Endothelial cell (in vitro differentiated cells): ENCODE measurements around the gene ZNF367. TPM values are rescaled to one million over a fixed set of nuclear protein-coding genes. Genes with fewer than 3 reads are reported as not detected.

ENCODE experiments used
- DNase-seq: peaks from one replicate; pipeline ENCODE4 v3.0.0; 2021; ENCODE audit warnings: low spot score
- H3K27ac Mint-ChIP-seq: one replicate; pipeline ENCODE4 v1.8.0; 2021; ENCODE audit warnings: mixed read lengths, inconsistent platforms; ENCODE audit not compliant: unreplicated experiment
- H3K27me3 Mint-ChIP-seq: one replicate; pipeline ENCODE4 v1.8.0; 2021; ENCODE audit warnings: mild to moderate bottlenecking, moderate library complexity, mixed read lengths, inconsistent platforms; ENCODE audit not compliant: unreplicated experiment
- H3K36me3 Mint-ChIP-seq: one replicate; pipeline ENCODE4 v1.8.0; 2021; ENCODE audit warnings: mild to moderate bottlenecking, low read depth, mixed read lengths, inconsistent platforms; ENCODE audit not compliant: unreplicated experiment
- H3K4me1 Mint-ChIP-seq: one replicate; pipeline ENCODE4 v1.8.0; 2021; ENCODE audit warnings: mild to moderate bottlenecking, mixed read lengths, inconsistent platforms; ENCODE audit not compliant: unreplicated experiment
- H3K4me3 Mint-ChIP-seq: one replicate; pipeline ENCODE4 v1.8.0; 2021; ENCODE audit warnings: mild to moderate bottlenecking, mixed read lengths, inconsistent platforms; ENCODE audit not compliant: unreplicated experiment
- H3K9me3 Mint-ChIP-seq: one replicate; pipeline ENCODE4 v1.8.0; 2021; ENCODE audit warnings: mixed read lengths, inconsistent platforms; ENCODE audit not compliant: unreplicated experiment
- total RNA-seq: library from RNA; stranded (reverse); fragmentation: NEBNext Ultra II Directional; extraction: Animal tissue kit (Norgen Biotek cat#: 25700); gene quantifications from one replicate; pipeline ENCODE4 v1.2.1, GENCODE V29; 2021; ENCODE audit not compliant: unreplicated experiment
- TF ChIP-seq, protein P1 (sequence below): fragments of 200-600 bp; sonication (generic); IDR thresholded peaks from one replicate; pipeline ENCODE4 v1.5.0; 2021; ENCODE audit warnings: antibody characterized with exemption; ENCODE audit not compliant: unreplicated experiment

Gene ZNF367
- total RNA-seq, 1 donor from 2014 or later: 2.2 TPM

DNA sequence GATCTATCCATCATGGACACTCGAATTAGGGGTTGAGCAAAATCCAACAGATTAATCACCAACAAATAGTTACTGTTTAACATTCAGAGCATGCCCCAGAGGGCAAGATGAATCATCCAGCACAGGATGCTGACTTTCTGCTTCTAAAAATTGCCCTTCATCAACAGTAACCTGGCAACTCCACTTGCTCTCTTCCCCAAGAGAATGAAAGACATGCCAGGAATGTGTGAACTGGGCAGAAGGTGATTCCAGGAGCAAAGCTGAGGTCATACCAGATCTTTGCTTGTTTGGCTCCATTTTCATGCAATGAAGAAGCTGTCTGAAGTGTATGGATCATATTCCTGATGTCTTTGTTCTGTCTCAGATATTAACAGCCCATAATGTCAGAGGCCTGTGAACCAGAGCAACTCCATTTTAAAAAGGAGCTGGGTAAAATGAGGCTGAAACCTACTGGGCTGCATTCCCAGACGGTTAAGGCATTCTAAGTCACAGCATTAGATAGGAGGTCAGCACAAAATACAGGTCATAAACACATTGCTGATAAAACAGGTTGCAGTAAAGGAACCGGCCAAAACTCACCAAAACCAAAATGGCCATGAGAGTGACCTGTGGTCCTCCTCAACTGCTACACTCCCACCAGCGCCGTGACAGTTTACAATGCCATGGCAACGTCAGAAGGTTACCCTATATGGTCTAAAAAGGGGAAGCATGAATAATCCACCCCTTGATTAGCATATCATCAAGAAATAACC is 2.5 kb upstream of the ZNF367 start:
- H3K9me3 Mint-ChIP-seq: no peaks in the 10 kb centered on the region
- TF ChIP-seq, protein P1, sequence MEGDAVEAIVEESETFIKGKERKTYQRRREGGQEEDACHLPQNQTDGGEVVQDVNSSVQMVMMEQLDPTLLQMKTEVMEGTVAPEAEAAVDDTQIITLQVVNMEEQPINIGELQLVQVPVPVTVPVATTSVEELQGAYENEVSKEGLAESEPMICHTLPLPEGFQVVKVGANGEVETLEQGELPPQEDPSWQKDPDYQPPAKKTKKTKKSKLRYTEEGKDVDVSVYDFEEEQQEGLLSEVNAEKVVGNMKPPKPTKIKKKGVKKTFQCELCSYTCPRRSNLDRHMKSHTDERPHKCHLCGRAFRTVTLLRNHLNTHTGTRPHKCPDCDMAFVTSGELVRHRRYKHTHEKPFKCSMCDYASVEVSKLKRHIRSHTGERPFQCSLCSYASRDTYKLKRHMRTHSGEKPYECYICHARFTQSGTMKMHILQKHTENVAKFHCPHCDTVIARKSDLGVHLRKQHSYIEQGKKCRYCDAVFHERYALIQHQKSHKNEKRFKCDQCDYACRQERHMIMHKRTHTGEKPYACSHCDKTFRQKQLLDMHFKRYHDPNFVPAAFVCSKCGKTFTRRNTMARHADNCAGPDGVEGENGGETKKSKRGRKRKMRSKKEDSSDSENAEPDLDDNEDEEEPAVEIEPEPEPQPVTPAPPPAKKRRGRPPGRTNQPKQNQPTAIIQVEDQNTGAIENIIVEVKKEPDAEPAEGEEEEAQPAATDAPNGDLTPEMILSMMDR: no peak
- H3K27ac Mint-ChIP-seq: no peak overlapping the region
- peaks cover 5% of the 10 kb centered on the region for H3K27me3 Mint-ChIP-seq
- DNase-seq: no peak
- no peaks in the 10 kb centered on the region for H3K36me3 Mint-ChIP-seq
- no peak overlapping the region for H3K4me3 Mint-ChIP-seq
- H3K4me1 Mint-ChIP-seq: peaks cover 4% of the 10 kb centered on the region

DNA sequence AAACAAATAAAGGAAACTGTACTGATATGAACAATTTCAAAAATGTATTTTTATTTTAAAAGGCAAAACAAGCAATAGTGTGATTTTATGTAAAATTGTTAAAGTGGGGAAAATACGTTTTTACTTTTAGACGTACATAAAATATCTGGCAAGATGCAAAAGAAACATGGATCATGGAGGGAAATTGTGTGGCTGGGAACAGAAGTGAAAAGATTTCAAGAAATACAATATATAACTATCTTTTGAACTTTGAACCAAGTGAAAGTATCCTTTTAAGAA is 1.5 kb upstream of the ZNF367 start:
- Mint-ChIP-seq H3K9me3 (no peaks in the 10 kb centered on the region), H3K27me3 (peaks cover 5% of the 10 kb centered on the region), H3K4me3 (peak overlapping the region; percentile 91), H3K27ac (peak overlapping the region; percentile 67), H3K36me3 (no peaks in the 10 kb centered on the region), H3K4me1 (peaks cover 4% of the 10 kb centered on the region)
- TF ChIP-seq, protein P1: no peak
- DNase-seq: no peak

DNA sequence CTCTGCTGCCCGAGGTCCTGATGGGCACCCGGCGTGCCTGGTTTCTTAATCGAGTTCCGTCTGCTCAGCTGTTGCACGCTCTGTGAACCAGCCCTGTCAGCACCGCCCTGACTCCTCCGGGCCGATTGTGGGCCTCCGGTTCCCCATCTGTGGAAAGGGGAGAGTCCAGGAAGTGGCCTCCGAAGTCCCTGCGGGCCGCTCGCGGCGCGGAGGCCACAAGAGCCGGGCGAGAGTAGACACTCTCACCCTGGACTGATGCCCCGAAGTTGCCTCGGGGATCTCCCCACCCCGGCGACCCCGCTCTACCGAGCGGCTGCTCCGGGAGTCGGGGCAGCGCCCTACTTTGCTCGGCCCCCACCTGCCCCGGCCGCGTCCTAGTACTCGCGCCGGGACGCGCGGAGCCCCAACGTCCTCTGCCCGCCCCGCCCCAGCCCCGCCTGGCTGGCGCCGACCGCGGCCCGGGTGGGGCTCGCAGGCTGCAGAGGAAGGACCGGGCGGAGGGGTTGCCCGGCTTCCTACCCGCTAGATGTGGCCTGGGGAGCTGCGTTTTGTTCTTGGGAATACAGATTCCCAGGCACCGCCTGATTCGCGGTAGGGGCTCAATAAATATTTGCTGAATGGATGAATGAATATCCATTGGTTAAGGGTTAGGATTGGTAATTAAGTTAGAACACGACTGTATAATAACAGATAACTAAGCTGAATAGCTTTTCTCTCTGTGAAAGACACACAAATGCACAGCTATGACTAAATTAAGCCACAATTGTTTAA is 935 bp upstream of the ZNF367 start:
- TF ChIP-seq, protein P1: no peak
- Mint-ChIP-seq H3K27ac (peak overlapping the region; percentile 67), H3K27me3 (peaks cover 5% of the 10 kb centered on the region), H3K9me3 (no peaks in the 10 kb centered on the region), H3K36me3 (no peaks in the 10 kb centered on the region), H3K4me1 (peaks cover 4% of the 10 kb centered on the region), H3K4me3 (peak overlapping the region; percentile 93)
- peak; percentile 57 for DNase-seq

DNA sequence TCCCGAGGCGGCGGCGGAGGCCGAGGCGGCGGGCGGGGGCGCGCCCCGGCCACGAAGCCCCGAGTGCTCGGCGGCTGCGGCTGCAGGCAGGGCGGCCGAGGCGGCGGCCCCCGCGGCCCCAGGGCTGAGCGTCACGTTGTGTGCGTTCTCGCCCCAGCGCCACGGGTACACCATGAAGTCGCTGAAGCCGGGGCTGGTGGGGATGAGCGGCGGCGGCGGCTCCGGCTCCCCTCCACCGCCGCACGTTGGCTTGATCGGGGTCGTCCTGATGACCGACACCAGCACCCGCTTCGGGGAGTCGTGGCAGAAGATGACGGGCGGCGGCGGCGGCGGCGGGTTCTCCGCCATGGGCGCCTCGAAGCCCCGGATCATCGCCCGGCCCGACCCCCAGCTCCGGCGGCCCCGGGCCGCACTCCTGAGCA is 498 bp downstream of the ZNF367 start:
- no peaks in the 10 kb centered on the region for H3K9me3 Mint-ChIP-seq
- H3K27me3 Mint-ChIP-seq: peaks cover 5% of the 10 kb centered on the region
- peak overlapping the region; percentile 89 for H3K4me3 Mint-ChIP-seq
- TF ChIP-seq, protein P1: no peak
- H3K36me3 Mint-ChIP-seq: no peaks in the 10 kb centered on the region
- H3K4me1 Mint-ChIP-seq: peaks cover 4% of the 10 kb centered on the region
- DNase-seq: peak; percentile 25
- no peak overlapping the region for H3K27ac Mint-ChIP-seq

DNA sequence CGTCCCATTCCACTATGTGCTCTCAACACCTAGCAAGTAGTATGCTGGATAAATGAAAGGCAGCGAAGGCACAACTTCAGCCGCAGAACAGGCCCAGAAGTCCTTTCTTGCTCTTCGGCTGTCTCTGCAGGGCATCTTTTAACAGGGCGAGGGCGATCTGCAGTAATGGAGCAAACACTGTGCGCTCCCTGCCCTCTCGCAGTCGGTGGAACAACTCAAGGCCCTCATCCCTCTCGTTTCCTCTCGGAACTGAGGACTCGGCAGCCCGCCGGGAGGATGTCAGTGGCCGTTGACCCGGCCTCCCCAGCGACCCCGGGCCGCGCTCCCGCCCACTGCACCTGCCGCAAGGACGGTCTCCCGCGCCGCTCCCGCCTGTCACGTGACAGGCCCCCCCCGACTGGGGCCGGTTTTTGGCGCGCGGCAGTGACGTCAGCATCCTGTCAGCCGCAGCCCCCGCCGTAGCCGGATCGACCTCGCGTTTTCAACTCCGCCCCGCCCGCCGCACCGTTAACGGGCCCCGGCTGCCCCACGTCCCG is 1.1 kb downstream of the ZNF367 start:
- no peak overlapping the region for H3K27ac Mint-ChIP-seq
- H3K27me3 Mint-ChIP-seq: peaks cover 5% of the 10 kb centered on the region
- no peaks in the 10 kb centered on the region for H3K9me3 Mint-ChIP-seq
- TF ChIP-seq, protein P1: no peak
- peak; percentile 77 for DNase-seq
- H3K4me3 Mint-ChIP-seq: peak overlapping the region; percentile 94
- H3K36me3 Mint-ChIP-seq: no peaks in the 10 kb centered on the region
- H3K4me1 Mint-ChIP-seq: peaks cover 4% of the 10 kb centered on the region
